GM23248 (cell line): ENCODE measurements around the gene BMP5. TPM values are rescaled to one million over a fixed set of nuclear protein-coding genes. Genes with fewer than 3 reads are reported as not detected.

Experiments used
- DNase-seq: peaks from one replicate; pipeline ENCODE4 v3.0.0-alpha.2; 2015
- H2AFZ ChIP-seq: fragments of 200-600 bp; sonication (generic); 2 replicates; pipeline ENCODE4 v1.6.1; 2016; ENCODE audit warnings: antibody characterized with exemption
- H3F3A ChIP-seq: fragments of 200-600 bp; sonication (generic); 2 replicates; pipeline ENCODE4 v1.6.1; 2016; ENCODE audit warnings: mild to moderate bottlenecking, antibody characterized with exemption, mixed run types; ENCODE audit not compliant: insufficient read depth
- H3K27ac ChIP-seq: fragments of 200-600 bp; sonication (generic); 2 replicates; pipeline ENCODE4 v1.5.1; 2016; ENCODE audit warnings: mild to moderate bottlenecking
- H3K27me3 ChIP-seq: fragments of 200-600 bp; sonication (generic); replicated peaks from 2 replicates; pipeline ENCODE4 v1.6.1; 2016; ENCODE audit warnings: mild to moderate bottlenecking; ENCODE audit not compliant: insufficient read depth
- H3K36me3 ChIP-seq: fragments of 200-600 bp; sonication (generic); 2 replicates; pipeline ENCODE4 v1.6.1; 2016; ENCODE audit warnings: low read depth, mild to moderate bottlenecking
- H3K4me1 ChIP-seq: fragments of 200-600 bp; sonication (generic); 2 replicates; pipeline ENCODE4 v1.6.1; 2016; ENCODE audit warnings: mild to moderate bottlenecking; ENCODE audit not compliant: insufficient read depth
- H3K4me2 ChIP-seq: fragments of 200-600 bp; sonication (generic); one replicate; pipeline ENCODE4 v1.6.1; 2016; ENCODE audit warnings: mild to moderate bottlenecking; ENCODE audit not compliant: unreplicated experiment
- H3K4me3 ChIP-seq: fragments of 200-600 bp; sonication (generic); 2 replicates; pipeline ENCODE4 v1.5.1; 2016; ENCODE audit warnings: mild to moderate bottlenecking
- H3K79me2 ChIP-seq: fragments of 200-600 bp; sonication (generic); 2 replicates; pipeline ENCODE4 v1.6.1; 2016; ENCODE audit warnings: mild to moderate bottlenecking; ENCODE audit not compliant: insufficient read depth
- H3K9ac ChIP-seq: fragments of 200-600 bp; sonication (generic); 2 replicates; pipeline ENCODE4 v1.6.1; 2016; ENCODE audit warnings: mild to moderate bottlenecking
- H3K9me2 ChIP-seq: fragments of 200-600 bp; sonication (generic); 2 replicates; pipeline ENCODE4 v1.6.1; 2016; ENCODE audit warnings: mixed run types, mild to moderate bottlenecking, moderate library complexity; ENCODE audit not compliant: insufficient read depth
- H3K9me3 ChIP-seq: fragments of 200-600 bp; sonication (generic); one replicate; pipeline ENCODE4 v1.6.1; 2017; ENCODE audit warnings: low read depth
- H4K20me1 ChIP-seq: fragments of 200-600 bp; sonication (generic); 2 replicates; pipeline ENCODE4 v1.6.0; 2016; ENCODE audit not compliant: insufficient read depth
- EZH2 ChIP-seq: fragments of 200-600 bp; sonication (generic); IDR thresholded peaks from 2 replicates; pipeline ENCODE4 v1.6.1; 2018; ENCODE audit warnings: antibody characterized with exemption, mild to moderate bottlenecking; ENCODE audit not compliant: insufficient read depth, poor library complexity, severe bottlenecking
- EZH2phosphoT487 ChIP-seq: fragments of 200-600 bp; sonication (generic); IDR thresholded peaks from 2 replicates; pipeline ENCODE4 v1.6.1; 2018; ENCODE audit warnings: antibody characterized with exemption, moderate library complexity, mild to moderate bottlenecking, low read depth; ENCODE audit not compliant: insufficient read depth
- WGBS, 2 experiments: methylation state at CpG; one replicate each; pipeline ENCODE4 v1.1.6; 2015 to 2017; ENCODE audit warnings: low lambda C conversion rate in 2 of 2, low coverage in 1 of 2; ENCODE audit errors: missing lambda C conversion rate in 2 of 2; 5-methylcytosine and 5-hydroxymethylcytosine counted together
- in situ Hi-C: fragments of 300-500 bp; cut with MboI; formaldehyde crosslinking; loops from 2 replicates; pipeline ENCODE4 v1.15.0; 2020
- polyA plus RNA-seq: library from polyadenylated mRNA; unstranded; fragments of >200 nt; fragmentation: Nextera tagmentation; extraction: Ambion mirVana; gene quantifications from 2 replicates; pipeline ENCODE4 v1.2.1, GENCODE V29; 2016
- total RNA-seq: library from RNA; depleted of rRNA; stranded (reverse); fragments of >200 nt; shearing (Covaris generic); gene quantifications from 2 replicates; pipeline ENCODE4 v1.2.3, GENCODE V29; 2014

BMP5 gene
- total and polyA plus RNA-seq, 2 experiments from 2014 or later: not detected

GRCh38 chr6:55870181-55870813, 5.1 kb downstream of the BMP5 start:
- no peak for DNase-seq
- Histone ChIP-seq H3K9me2 (no peaks in the 10 kb centered on the region), H3K27me3 (peaks cover 7% of the 10 kb centered on the region; the same call in 1 of the 2 replicates), H3K9ac (no peak overlapping the region), H3K9me3 (no peaks in the 10 kb centered on the region), H3K4me3 (no peak overlapping the region), H3K79me2 (no peaks in the 10 kb centered on the region), H3K4me1 (no peaks in the 10 kb centered on the region), H2AFZ (no peak overlapping the region), H3K27ac (no peak overlapping the region), H3K36me3 (no peaks in the 10 kb centered on the region), H4K20me1 (no peaks in the 10 kb centered on the region), H3F3A (no peaks in the 10 kb centered on the region), H3K4me2 (no peak overlapping the region)
- 93 to 94% methylated on average over 3 of the region's 3 CpGs for WGBS, 2 experiments
- in situ Hi-C loops: no loop called here
- TF ChIP-seq EZH2phosphoT487 (no peak), EZH2 (no peak)

DNA sequence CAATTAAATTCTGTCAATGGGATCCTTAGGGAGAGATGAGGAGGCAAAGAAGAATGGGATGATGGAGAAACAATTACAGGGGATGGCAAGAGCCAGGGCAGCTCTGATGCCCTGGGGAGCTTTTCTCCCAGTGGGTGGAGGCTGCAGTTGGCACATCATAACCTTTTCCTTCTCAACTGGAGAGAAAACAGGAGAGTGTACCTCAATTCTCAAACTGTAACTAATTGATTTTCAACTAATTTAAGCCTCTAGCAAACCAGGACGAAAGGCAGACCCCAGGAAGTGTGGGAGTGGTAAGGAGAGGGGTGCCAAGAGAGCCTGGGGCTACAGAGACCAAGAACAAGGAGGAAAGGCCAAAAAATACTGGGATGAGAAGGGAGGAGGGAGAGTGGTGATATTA, 5.7 kb downstream of the BMP5 start:
- Histone ChIP-seq H2AFZ (no peak overlapping the region), H3F3A (no peaks in the 10 kb centered on the region), H3K9me2 (no peaks in the 10 kb centered on the region), H3K27ac (no peak overlapping the region), H3K9ac (no peak overlapping the region), H3K79me2 (no peaks in the 10 kb centered on the region), H4K20me1 (no peaks in the 10 kb centered on the region), H3K4me1 (no peaks in the 10 kb centered on the region), H3K27me3 (0 out of 2 replicates have a peak, but pooled peaks cover 5% of the 10 kb centered on the region), H3K4me2 (no peak overlapping the region), H3K36me3 (no peaks in the 10 kb centered on the region), H3K9me3 (no peaks in the 10 kb centered on the region), H3K4me3 (no peak overlapping the region)
- no peak for DNase-seq
- in situ Hi-C loops: no loop called here
- WGBS, 2 experiments: 52 to 59% methylated on average over 1 of the region's 1 CpG
- TF ChIP-seq EZH2phosphoT487 (no peak), EZH2 (no peak)

GRCh38 chr6:55868771-55869479, 6.5 kb downstream of the BMP5 start:
- Histone ChIP-seq H2AFZ (no peak overlapping the region), H3K4me3 (no peak overlapping the region), H3K36me3 (no peaks in the 10 kb centered on the region), H3K27me3 (0 out of 2 replicates have a peak, but pooled peaks cover 5% of the 10 kb centered on the region), H3K27ac (no peak overlapping the region), H3K9me2 (no peaks in the 10 kb centered on the region), H3K79me2 (no peaks in the 10 kb centered on the region), H3K4me1 (no peaks in the 10 kb centered on the region), H4K20me1 (no peaks in the 10 kb centered on the region), H3K4me2 (no peak overlapping the region), H3K9ac (no peak overlapping the region), H3K9me3 (no peaks in the 10 kb centered on the region), H3F3A (no peaks in the 10 kb centered on the region)
- DNase-seq: no peak
- in situ Hi-C loops: no loop called here
- no peak for TF ChIP-seq EZH2
- no peak for TF ChIP-seq EZH2phosphoT487
- 62 to 67% methylated on average over 5 of the region's 5 CpGs for WGBS, 2 experiments

DNA sequence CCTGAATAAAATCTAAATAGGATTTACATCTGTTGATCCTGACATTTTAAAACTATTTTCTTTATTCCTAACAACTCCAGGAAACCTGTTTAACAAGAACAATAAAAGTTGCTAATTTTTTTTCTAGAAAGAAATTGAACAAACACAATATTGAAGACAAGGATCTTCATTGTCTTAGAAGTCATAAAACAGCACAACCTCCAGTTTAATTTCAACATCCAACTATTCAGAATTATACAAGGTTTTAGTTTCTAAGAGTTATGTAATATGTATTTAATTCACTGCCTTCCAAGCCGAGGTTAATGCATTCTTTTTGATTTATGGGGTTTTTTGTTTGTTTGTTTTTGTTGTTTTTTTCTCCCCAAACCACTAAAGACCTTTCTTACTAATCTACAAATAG, 7.2 kb downstream of the BMP5 start:
- TF ChIP-seq EZH2phosphoT487 (no peak), EZH2 (no peak)
- DNase-seq: no peak
- H3K9me3 ChIP-seq: no peaks in the 10 kb centered on the region
- H3K9ac ChIP-seq: no peak overlapping the region
- in situ Hi-C loops: no loop called here
- H3K27me3 ChIP-seq: 0 out of 2 replicates have a peak, but pooled peaks cover 5% of the 10 kb centered on the region
- no peaks in the 10 kb centered on the region for H3K9me2 ChIP-seq
- WGBS, 2 experiments: 4 to 17% methylated on average over 1 of the region's 1 CpG
- no peaks in the 10 kb centered on the region for H3K79me2 ChIP-seq
- H3K36me3 ChIP-seq: no peaks in the 10 kb centered on the region
- no peak overlapping the region for H3K4me2 ChIP-seq
- no peaks in the 10 kb centered on the region for H3K4me1 ChIP-seq
- no peak overlapping the region for H2AFZ ChIP-seq
- H4K20me1 ChIP-seq: no peaks in the 10 kb centered on the region
- no peaks in the 10 kb centered on the region for H3F3A ChIP-seq
- H3K4me3 ChIP-seq: no peak overlapping the region
- no peak overlapping the region for H3K27ac ChIP-seq
